CD4-positive, alpha-beta T cell treated with Interleukin-6 at 100 ng/mL for 8 hours (primary cell): Measurements from ENCODE around the gene TESK2.
"Not testable (repeated sequence)": the region's sequence is repeated elsewhere in the genome, so short reads cannot be mapped to it uniquely, and the experiment has no call there.

ENCODE experiments used
- DNase-seq: peaks from one replicate; pipeline ENCODE4 v3.0.0-alpha.2; 2020; ENCODE audit warnings: mixed read lengths, low spot score

The TESK2 gene

DNA sequence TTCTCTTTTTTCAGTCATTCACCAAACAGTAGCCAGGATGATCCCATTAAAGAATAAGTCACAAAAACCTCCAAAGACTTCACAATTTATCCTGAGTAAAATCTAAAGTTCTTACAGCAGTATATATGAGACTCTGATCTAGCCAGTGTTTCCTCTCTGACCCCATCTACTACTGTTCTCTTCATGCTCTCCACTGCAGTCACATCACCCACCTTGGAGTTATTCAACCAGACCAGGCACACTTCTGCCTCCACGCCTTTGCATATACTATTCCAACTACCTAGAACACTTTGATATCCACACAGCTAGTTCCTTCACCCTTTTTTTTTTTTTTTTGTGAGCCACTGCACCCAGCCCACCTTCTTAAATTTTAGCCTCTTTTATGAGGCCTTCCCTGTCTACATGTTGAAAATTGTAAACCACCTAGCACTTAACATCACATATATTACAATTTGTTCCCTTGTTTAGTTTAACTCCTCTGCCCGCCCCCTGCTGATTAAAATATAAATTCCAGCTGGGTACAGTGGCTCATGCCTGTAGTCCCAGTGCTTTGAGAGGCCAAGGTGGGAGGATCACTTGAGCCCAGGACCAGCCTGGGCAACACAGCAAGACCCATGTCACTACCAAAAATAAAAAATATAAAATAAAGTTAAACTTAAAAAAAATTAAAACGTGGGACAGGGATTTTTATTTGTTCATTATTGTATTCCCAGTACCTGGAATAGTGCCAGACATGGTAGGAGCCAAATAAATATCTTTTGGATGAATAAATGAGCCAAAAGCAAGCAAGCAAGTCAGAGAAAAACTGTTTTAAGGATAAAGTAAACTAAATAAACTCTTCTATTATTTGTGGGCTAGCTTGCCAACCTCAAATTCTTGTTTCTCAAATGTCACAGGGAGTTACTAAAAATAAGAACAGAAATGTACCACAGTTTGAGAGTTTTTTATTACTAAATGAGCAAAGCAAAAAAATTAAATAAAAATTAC lies 115.6 kb downstream of the TESK2 start:
- DNase-seq = no peak

DNA sequence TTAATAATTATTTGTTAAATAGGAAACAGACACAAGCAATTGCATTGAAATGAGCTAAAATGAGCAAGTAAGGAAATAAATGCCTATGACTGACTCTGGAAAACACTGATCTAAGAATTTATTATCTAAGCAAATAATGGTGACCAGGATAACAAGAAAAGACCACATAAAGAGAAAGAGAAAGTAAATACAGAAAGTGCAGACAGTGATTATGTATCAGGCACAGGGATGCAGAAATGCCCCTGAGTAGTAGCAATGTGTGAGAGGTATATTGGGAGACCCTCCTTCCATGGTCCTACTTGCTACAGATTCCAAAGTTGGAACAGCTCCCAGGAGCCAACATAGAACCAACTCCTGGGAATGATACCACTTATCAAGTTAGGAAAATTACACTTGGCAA lies 117.4 kb downstream of the TESK2 start:
- no peak for DNase-seq

DNA sequence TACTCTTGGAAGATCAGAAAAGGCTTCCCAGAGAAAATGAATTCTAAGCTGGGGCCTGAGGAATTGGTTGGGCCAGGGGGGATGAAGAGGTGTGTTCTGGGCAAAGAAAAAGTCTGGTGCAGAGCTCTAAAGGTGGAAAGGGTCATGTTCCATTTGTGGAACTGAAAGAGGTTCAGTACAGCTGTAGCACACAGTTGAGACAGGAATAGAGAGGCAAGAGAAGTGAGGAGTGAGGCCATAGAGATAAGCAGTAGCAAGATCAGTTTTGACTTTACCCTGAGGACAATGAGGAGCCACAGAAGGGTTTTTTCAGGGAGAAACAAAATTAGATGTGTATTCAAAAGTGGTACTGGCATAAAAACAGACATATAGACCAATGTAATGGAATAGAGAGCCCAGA lies 120.4 kb downstream of the TESK2 start:
- DNase-seq = no peak

DNA sequence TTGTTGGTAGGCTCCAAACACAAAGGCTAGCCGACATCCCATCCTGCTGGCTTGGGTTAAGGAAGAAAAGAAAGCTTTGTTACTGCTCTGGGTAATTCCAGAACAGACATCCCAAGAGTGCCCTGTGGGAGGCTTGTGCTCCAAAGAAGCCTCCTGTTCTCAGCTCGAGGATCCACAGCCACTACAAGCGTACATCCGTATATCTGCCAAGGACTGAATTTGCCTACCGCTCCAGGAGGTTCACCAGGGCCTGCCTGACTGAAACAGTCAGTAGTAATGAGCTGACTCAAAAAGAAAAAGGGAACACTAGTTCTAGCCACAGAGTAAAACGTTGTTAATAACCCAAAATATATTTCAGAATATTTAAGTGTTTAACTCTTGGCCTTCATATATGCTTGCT lies 125.9 kb downstream of the TESK2 start:
- no peak for DNase-seq

DNA sequence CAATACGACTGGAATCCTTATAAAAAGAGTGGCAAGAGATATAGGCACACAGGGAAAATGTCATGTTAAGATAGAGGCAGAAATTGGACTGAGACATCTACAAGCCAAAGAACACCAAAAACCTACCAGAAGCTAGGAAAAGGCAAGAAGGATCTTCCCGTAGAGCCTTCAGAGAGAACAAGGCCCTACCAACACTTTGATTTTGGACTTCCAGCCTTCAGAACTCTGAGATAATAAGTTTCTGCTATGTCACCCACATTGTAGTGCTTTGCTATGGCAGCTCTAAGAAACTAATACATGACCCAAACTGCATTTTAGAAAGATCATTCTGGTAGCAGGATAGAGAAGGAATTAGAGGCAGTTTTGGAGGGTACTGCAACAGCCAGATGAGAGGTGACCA lies 126.7 kb downstream of the TESK2 start:
- DNase-seq = no peak

DNA sequence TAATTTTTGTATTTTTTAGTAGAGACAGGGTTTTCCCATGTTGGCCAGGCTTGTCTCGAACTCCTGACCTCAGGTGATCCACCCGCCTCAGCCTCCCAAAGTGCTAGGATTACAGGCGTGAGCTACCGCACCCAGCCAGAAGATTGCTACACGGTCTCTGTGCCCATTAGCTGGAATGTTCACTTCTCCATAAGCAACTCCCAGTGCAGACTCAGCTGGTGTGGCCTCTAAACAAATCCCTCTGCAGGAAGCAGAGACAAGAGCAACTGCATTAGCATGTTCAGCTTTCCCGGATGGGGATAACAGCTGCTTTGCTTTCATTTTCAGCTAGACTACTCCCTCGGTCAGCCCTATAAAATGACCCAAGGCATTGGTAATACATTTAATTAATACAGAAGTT lies 130.0 kb downstream of the TESK2 start:
- not testable (repeated sequence) for DNase-seq

DNA sequence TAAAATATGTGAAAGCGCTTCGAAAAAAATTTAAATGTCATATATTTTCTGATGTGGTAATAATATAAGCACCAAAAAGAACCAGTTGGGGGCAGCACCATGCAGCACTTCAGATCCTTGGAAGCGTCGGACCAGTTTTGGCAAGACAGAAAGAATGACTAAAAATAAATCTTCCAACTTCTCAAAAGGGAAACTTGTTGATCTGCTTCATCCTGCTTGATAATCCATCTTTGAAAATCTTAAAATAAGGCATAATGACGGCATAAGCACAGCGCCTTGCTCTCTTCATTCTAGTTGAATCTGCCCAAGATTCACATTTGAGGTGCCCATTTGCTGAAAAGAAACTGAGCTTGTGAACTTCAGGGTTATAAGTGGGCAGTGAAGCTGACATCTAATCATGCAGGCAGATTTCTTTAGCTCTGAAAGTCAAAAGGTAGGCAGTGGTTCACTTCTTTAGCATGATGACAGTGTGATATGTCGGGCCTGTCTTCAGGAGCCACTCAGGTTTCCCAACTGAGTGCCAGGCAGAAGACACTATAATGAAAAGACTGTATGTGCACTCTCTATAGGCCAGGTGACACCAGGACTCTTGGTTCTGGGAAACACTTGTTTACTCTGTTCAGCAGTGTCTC lies 131.0 kb downstream of the TESK2 start:
- peak; percentile 50 for DNase-seq

DNA sequence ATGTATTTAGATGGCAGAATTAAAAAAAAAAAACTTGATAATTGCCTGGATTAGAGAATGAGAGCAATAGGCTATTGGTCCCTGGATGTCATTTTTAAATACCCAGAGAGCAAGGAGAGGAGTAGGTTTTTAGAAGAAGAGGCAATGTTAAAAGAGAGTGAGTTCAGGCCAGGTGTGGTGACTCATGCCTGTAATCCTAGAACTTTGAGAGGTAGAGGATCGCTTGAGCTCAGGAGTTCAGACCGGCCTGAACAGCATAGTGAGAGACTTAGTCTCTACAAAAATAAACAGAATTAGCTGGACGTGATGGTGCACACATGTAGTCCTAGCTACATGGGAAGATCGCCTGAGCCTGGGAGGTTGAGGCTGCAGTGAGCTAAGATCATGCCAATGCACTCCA lies 134.8 kb downstream of the TESK2 start:
- DNase-seq = no peak

DNA sequence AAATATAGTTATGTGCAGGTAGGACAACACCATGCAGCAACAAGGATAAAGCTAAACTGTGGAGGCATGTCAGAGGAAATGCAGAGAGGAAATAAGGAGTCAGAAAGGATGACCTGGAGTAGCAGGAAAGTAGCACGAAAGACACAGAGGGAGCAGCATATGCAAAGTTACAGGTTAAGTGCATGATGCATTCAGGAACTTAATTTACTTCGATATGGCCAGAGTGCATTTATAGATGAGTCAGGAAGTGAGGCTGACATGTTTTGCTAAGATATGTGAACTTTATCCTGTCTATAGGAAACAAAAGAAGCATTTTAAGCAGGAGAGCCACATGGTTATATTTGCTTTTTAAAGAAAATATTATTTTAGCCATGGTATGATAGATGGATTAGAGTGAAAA lies 135.3 kb downstream of the TESK2 start:
- DNase-seq = no peak

DNA sequence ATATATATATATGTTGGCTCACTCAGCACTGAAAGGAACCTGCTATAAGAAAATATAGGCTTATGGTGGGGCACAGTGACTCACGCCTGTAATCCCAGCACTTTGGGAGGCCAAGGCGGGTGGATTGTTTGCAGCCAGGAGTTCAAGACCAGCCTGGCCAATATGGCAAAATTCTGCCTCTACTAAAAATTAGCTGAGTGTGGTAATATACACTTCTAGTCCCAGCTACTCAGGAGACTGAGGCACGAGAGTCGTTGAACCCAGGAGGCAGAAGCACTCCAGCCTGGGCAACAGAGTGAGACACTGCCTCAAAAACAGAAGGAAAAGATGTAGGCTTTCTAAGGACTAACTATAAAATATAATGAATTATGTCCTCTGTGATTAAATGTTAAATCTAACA lies 136.1 kb downstream of the TESK2 start:
- no peak for DNase-seq

DNA sequence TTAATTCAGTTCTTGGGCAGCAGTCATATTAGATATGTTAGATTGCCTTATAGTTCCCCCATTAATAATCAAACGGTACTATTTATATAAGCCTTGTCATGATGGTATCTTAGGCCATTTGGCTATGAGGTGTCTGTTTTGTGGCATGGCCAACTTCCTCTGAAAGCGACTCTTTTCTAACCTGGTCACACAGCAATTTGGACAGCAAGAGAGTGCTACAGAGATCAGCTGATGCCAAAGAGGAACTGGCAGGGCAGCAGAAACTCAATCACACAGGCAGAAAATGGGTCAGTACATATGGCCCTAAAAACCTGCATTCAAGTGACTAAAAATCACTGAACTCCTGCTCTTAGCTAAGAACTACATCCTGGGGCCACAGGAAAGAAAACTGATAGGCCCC lies 137.3 kb downstream of the TESK2 start:
- DNase-seq = no peak

DNA sequence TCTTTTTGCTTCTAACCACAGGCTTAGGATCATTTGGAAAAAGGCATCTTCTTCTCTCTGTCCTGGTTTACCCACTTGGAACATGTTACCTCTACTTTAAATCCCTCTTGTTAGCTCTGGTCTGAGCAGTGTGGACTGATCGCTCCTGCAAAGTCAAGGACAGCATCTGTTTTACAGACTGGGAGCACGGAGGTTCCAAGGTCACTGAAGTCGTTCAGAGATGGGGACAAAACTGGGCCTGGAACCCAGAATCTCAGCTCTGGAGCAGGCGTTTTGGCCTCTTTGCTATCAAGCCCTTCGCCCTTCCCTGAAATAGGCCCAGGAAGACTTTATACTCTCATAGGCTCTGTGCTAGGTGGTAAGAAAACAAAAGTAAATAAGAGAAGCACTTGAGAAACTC lies 139.5 kb downstream of the TESK2 start:
- no peak for DNase-seq

DNA sequence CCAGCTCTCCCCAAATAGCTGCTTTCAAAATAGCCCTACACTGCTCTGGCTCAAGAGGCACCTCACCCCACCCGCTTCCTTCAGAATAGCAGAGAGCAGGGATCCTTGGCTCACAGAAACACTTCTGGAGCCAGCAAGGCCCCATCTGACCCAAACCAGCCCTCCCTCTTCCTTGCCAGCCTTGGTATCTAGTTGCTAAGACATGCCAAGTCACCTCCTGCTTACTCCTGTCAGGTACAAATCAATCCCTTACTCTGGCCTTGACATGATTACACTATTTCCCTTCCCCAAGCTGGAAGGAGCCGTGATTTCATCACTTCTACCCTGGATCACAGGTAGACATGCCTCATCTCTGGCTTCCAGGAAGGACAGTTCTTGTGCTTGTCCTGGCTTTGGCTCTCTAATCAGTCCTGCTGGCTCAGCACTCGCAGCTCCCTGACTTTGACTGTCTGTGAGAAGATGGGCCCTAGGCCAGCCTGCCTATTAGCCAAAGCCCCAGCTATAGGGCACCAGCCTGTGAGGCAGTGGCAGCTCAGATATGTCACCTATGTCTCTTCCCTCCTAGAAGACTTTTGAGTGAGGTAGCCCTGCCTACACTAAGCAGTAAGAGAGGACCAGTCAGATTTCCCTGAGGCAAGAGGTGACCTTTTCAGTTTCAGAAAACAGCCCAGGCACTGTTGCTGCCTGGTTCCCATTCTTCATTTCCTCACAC lies 141.8 kb downstream of the TESK2 start:
- DNase-seq = no peak

DNA sequence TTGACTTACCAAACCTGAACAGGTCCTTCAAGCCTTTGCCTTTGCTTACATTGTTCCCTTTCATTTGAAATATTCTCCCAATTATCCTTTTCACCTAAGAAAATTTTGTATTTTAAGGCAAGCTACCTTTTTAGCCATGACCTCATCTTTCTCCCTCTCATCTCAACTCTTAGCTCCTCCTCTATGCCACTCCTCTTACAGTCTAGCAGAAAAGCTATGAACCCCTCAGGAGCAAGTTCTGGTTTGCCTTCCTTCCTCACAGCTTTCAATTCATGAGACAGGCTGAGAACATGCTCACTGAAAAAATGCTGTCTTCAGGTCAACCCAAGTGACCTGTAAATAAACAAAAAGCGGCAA lies 142.4 kb downstream of the TESK2 start:
- no peak for DNase-seq

DNA sequence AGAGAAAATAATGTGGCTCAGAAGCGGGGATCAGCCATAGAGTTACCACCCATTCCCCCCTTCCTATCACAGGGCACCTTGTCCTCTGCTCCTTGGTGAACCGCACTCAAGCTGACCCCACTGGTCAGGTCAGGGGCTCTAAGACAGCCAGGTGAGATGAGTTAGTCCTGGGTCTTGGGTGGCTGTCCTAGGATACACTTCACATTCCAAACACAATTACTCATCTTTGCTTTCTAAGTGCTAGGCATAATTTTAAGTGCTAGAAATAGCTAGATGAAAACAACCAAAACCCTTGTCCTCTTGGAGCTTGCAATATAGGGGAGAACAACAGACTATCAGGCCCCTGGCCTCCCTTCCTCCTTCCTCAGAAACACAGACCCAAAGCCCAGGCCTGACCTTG lies 142.9 kb downstream of the TESK2 start:
- DNase-seq = no peak

DNA sequence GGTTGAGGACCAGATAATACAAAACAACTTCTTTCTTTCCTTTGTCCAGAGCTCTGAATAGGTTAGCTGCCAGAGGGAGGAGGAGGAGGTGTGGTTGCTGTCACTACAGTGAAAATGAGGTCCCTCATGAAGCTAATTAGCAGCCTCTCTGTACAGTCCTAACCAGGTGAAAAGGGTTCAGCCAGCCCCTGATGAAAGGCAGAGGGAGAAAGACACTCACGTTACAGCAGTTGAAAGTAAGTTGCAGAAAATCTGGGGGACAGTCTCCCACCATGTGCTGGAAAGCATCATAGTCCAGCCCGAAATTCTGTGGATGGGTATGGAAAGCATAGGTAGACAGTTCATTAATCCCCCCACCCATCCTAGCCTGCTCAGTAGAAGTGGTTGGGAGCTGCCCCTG lies 144.5 kb downstream of the TESK2 start:
- DNase-seq = no peak

DNA sequence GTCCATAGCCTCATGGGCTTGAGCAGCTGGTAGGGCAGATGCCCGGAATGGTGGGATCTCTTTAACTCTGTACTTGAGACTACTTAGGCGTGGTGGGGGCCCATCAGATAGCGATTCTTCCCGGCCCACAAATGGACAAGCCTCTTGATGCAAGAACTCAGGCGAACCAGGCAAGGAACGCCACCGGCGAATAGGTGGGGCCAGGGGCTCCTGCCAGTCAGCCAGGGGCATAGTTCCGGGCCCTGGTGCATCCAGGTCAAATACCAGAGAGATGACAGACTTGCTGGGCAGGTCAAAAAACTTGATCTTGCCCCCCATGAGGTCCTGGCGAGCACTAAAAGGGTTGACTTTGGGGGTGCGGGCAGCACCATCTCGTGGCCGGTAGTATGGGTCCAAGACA lies 145.9 kb downstream of the TESK2 start:
- DNase-seq = no peak

DNA sequence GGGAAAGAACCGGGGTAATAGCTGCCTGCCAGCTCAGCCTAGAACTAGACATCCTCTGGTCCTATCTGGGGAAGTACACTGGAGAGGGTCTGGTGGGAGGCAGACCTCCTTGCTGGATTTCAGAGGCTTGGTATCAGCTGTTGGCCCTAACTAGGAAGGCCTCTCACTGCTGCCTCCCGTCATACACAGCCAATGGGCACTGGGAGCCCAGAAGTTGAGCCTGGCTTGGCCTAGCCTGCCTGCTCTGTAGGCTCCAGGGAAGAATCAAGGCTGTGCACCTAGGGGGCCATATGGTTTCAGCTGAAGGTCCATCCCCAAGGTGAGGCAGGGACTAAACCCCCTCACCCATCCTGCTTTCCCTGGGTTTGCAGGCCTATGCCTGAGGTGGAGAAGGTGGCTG lies 146.5 kb downstream of the TESK2 start:
- no peak for DNase-seq

DNA sequence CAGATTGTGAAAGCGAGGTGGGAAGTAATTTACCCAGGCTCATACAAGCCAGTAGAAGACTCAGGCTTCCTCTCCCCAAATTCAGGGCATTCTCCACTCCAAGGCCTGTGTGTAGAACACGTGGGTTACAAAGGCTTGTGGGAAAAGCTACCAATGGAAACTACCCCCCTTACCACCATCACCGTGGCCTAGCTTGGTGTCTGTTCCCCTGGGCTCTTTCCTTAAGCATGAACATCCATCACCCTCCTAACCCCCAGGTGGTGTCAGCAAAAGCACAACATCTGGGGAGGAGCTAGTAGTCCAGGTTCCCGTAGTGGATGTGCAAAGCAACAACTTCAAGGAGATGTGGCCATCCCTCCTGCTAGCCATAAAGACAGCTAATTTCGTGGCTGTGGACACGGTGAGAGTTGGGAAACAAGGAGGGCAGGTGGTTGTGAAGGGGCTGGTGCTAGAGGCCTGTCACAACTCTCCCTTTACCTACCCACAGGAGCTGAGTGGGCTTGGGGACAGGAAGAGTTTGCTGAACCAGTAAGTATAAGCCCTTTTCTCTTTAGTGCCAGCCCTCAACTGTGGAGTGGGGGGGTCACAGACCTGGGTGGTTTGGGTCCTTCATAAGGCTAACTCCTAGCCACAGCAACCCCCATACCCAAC lies 150.0 kb downstream of the TESK2 start:
- peak; percentile 15 for DNase-seq

DNA sequence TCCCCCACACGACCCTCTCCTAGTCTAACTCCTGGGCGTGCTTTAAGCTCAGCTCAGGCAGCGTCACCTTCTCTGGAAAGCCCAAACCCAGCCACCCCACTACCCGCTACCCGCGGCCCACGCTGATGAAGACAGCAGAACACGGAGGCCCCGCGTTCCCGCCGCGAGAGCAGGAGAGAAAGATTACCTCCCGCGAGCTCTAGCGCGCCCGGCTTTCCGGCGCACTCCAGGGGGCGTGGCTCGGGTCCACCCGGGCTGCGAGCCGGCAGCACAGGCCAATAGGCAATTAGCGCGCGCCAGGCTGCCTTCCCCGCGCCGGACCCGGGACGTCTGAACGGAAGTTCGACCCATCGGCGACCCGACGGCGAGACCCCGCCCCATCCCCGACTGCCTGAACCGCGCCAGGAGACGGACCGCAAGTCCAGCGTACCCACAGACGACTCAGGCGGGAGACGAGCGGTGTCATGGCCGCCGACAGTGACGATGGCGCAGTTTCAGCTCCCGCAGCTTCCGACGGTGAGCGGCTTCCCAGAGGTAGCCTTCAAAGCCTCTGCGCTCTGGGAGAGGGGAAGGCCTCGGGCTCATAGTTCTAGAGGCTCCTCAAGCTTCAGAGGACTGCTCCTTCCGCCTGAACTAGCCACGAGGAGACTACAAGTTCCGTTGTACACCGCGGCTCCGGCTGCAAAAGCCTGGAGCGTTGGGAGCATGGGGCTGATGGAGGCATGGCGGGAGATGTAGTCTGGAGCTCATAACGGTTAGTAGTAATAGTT lies 151.0 kb downstream of the TESK2 start, which contains the start of the genes MUTYH and TOE1:
Gene MUTYH, minus strand, starts transcription at position 652 of the 770 bp plus-strand sequence. CDS start 5,935 bp downstream, outside the sequence.
Gene TOE1, plus strand, starts transcription at position 382 of the 770 bp plus-strand sequence. Its CDS starts 83 bp downstream, at position 465.
- DNase-seq = peak; percentile 90

DNA sequence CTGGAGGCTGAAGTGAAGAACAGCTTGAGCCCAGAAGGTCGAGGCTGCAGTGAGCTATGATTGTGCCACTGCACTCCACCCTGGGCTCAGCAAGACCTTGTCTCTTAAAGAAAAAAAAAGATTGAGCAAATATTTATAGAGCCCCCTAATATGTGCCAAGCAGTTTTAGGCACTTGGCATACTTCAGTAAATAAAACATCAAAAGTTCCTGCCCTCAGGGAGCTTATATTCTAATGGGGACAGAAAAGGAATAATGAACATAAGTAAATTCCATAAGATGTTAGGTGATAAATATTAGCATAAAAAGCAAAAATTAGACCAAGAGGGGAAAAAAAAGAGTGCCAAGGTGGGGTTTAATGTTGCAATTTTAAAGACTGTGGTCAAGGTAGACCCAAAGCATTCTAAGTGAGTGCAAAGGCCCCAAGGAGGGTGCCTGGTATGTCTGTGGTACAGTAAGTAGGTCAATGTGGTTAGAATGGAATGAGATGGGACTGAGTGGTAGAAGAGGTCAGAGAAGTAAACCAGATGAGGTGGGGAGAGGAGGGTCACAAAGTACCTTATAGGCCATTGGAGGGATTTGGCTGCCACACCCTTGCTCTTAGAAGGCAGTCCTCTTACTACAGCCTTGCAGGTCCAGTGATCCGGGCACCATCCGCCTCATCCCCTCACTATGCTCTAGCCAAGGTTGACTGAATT lies 153.2 kb downstream of the TESK2 start:
- DNase-seq = no peak
